Lower lobe of right lung (tissue), 2 donors: Measurements from ENCODE around the gene LTB4R2. TPM values are rescaled to one million over a fixed set of nuclear protein-coding genes. Genes with fewer than 3 reads are reported as not detected.

Experiments
- ATAC-seq, 2 donors: fragments of 200-7000 bp; cut with Tn5 transposase; one replicate each; pipeline ENCODE4 v1.9.1; 2020 to 2022; ENCODE audit warnings: mild to moderate bottlenecking in 2 of 2, moderate library complexity in 2 of 2
- DNase-seq: peaks from one replicate; pipeline ENCODE4 v3.0.0-alpha.2; 2020
- H3K27ac ChIP-seq: fragments of 200-600 bp; one replicate; pipeline ENCODE4 v1.8.0; 2022
- H3K27me3 ChIP-seq: fragments of 200-600 bp; one replicate; pipeline ENCODE4 v1.8.0; 2022; ENCODE audit warnings: low read depth
- H3K36me3 ChIP-seq: fragments of 200-600 bp; one replicate; pipeline ENCODE4 v1.8.0; 2022; ENCODE audit warnings: mild to moderate bottlenecking
- H3K4me1 ChIP-seq: fragments of 200-600 bp; one replicate; pipeline ENCODE4 v1.8.0; 2022
- H3K4me3 ChIP-seq: fragments of 200-600 bp; one replicate; pipeline ENCODE4 v1.8.0; 2022; ENCODE audit warnings: mild to moderate bottlenecking
- H3K9me3 ChIP-seq: fragments of 200-600 bp; one replicate; pipeline ENCODE4 v1.8.0; 2022
- intact Hi-C: fragments of 100-400 bp; cut with DNase I; formaldehyde crosslinking; loops from one replicate; pipeline ENCODE4 v1.11.0; 2022
- total RNA-seq: library from RNA; stranded (reverse); fragmentation: NEBNext Ultra II Directional; extraction: Animal tissue kit (Norgen Biotek cat#: 25700); gene quantifications from one replicate; pipeline ENCODE4 v1.2.1, GENCODE V29; 2021
- TF ChIP-seq, protein P1 (sequence below): fragments of 200-600 bp; IDR thresholded peaks from one replicate; pipeline ENCODE4 v1.8.0; 2022; ENCODE audit warnings: antibody characterized with exemption, mild to moderate bottlenecking
- donor health status: DM: no; HTN: yes; CAD: no; lungs with severe emphysema.

Gene LTB4R2
- total RNA-seq, 1 donor from 2014 or later: 5.9 TPM

- ATAC-seq (no peak), DNase-seq (peak; percentile 53)
- Histone ChIP-seq H3K9me3 (no peaks in the 10 kb centered on the region), H3K27ac (peak overlapping the region; percentile 92), H3K27me3 (no peaks in the 10 kb centered on the region), H3K36me3 (no peaks in the 10 kb centered on the region), H3K4me3 (no peak overlapping the region), H3K4me1 (peaks cover 77% of the 10 kb centered on the region)
- intact Hi-C loops: no loop called here
- TF ChIP-seq, protein P1, sequence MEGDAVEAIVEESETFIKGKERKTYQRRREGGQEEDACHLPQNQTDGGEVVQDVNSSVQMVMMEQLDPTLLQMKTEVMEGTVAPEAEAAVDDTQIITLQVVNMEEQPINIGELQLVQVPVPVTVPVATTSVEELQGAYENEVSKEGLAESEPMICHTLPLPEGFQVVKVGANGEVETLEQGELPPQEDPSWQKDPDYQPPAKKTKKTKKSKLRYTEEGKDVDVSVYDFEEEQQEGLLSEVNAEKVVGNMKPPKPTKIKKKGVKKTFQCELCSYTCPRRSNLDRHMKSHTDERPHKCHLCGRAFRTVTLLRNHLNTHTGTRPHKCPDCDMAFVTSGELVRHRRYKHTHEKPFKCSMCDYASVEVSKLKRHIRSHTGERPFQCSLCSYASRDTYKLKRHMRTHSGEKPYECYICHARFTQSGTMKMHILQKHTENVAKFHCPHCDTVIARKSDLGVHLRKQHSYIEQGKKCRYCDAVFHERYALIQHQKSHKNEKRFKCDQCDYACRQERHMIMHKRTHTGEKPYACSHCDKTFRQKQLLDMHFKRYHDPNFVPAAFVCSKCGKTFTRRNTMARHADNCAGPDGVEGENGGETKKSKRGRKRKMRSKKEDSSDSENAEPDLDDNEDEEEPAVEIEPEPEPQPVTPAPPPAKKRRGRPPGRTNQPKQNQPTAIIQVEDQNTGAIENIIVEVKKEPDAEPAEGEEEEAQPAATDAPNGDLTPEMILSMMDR: no peak
Observed at GRCh38 chr14:24314377-24315193, 4.6 kb downstream of the LTB4R2 start.

- Histone ChIP-seq H3K4me1 (peaks cover 70% of the 10 kb centered on the region), H3K36me3 (no peaks in the 10 kb centered on the region), H3K9me3 (no peaks in the 10 kb centered on the region), H3K4me3 (peak overlapping the region; percentile 19), H3K27ac (peak overlapping the region; percentile 92), H3K27me3 (no peaks in the 10 kb centered on the region)
- intact Hi-C loops: no loop called here
- no peak for DNase-seq
- TF ChIP-seq, protein P1: no peak
- no peak for ATAC-seq
Observed at GRCh38 chr14:24315243-24315806, 5.4 kb downstream of the LTB4R2 start.

- Histone ChIP-seq H3K4me3 (peak overlapping the region; percentile 19), H3K4me1 (peaks cover 64% of the 10 kb centered on the region), H3K9me3 (no peaks in the 10 kb centered on the region), H3K27me3 (no peaks in the 10 kb centered on the region), H3K27ac (peak overlapping the region; percentile 92), H3K36me3 (no peaks in the 10 kb centered on the region)
- intact Hi-C loops: no loop called here
- peak; percentile 71 for DNase-seq
- TF ChIP-seq, protein P1: peak; percentile 38
- ATAC-seq: peak; percentile 38 to 56
Observed at GRCh38 chr14:24315807-24316596, 6.1 kb downstream of the LTB4R2 start.

GRCh38 chr14:24316597-24316950 is 6.6 kb downstream of the LTB4R2 start:
- TF ChIP-seq, protein P1: no peak
- Histone ChIP-seq H3K27ac (peak overlapping the region; percentile 92), H3K27me3 (no peaks in the 10 kb centered on the region), H3K4me3 (peak overlapping the region; percentile 19), H3K4me1 (peaks cover 58% of the 10 kb centered on the region), H3K9me3 (no peaks in the 10 kb centered on the region), H3K36me3 (peaks cover 2% of the 10 kb centered on the region)
- no peak for DNase-seq
- ATAC-seq: peak; percentile 1 to 4
- intact Hi-C loops: no loop called here

DNA sequence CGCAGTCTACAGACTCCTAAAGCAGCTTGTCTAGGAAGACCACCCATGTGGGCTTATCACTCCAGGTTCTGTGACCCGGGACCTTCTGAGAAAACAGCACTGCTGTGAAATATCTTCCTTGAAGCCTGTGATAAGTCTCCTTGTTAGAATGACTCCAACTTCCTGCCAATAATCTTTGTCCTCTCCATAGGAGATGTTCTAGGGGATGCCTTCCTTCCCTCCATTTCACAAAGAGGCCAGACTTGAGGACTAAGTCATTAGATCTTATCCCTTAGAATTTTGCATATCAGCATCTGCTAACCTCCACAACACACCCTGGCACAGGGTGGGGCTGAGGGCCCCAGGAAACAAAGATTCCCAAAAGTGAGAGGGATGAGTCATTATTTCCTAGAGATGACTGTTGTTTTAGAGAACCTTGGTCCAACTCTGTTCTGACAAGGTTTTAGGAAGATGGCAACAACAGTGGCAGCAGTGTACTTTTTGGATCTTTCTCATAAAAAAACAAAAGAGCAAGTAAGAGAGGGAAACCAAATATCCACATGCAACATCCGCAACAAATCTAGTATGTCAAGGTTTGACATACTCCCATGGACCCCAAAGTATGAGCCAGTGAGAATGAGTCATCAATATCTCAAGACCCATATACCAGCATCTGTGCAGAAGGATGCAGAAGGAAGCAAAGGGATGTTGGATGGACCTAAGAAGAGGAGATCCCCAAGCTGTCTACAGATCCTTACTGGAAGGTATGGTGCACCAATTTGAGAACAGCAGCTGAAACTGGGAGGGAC is 7.4 kb downstream of the LTB4R2 start:
- Histone ChIP-seq H3K36me3 (peaks cover 6% of the 10 kb centered on the region), H3K4me3 (no peak overlapping the region), H3K27ac (no peak overlapping the region), H3K27me3 (no peaks in the 10 kb centered on the region), H3K4me1 (peaks cover 51% of the 10 kb centered on the region), H3K9me3 (no peaks in the 10 kb centered on the region)
- intact Hi-C loops: no loop called here
- TF ChIP-seq, protein P1: no peak
- ATAC-seq: no peak
- no peak for DNase-seq
